SK-N-SH treated with all-trans-retinoic acid at 6 μM for 48 hours (cell line): ENCODE results near the gene SCGB1A1.

Experiments used
- ATAC-seq: fragments of 200-7000 bp; cut with Tn5 transposase; 3 replicates; pipeline ENCODE4 v1.9.1; 2020; ENCODE audit warnings: mild to moderate bottlenecking, moderate library complexity
- CSDC2 ChIP-seq: fragments of 250-450 bp; sonication (Bioruptor Pico); IDR thresholded peaks from 2 replicates; pipeline ENCODE4 v1.5.0; 2020; ENCODE audit warnings: mild to moderate bottlenecking, moderate library complexity
- ESRRG ChIP-seq: fragments of 250-450 bp; sonication (Bioruptor Pico); IDR thresholded peaks from 2 replicates; pipeline ENCODE4 v1.6.1; 2021; ENCODE audit warnings: mild to moderate bottlenecking
- GLIS3 ChIP-seq: fragments of 250-450 bp; sonication (Bioruptor Pico); IDR thresholded peaks from 2 replicates; pipeline ENCODE4 v1.5.0; 2020; ENCODE audit warnings: mild to moderate bottlenecking, moderate library complexity
- ISL1 ChIP-seq: fragments of 250-450 bp; sonication (Bioruptor Pico); IDR thresholded peaks from 2 replicates; pipeline ENCODE4 v2.1.2; 2022; ENCODE audit warnings: mild to moderate bottlenecking, moderate library complexity
- PPARA ChIP-seq: fragments of 250-450 bp; sonication (Bioruptor Pico); IDR thresholded peaks from 2 replicates; pipeline ENCODE4 v1.5.0; 2020; ENCODE audit warnings: mild to moderate bottlenecking, borderline replicate concordance
- RARB ChIP-seq: fragments of 250-450 bp; sonication (Bioruptor Pico); IDR thresholded peaks from 2 replicates; pipeline ENCODE4 v1.8.0; 2021; ENCODE audit warnings: mild to moderate bottlenecking, moderate library complexity
- SNAI2 ChIP-seq: fragments of 250-450 bp; sonication (Bioruptor Pico); IDR thresholded peaks from 2 replicates; pipeline ENCODE4 v1.5.0; 2020; ENCODE audit warnings: mild to moderate bottlenecking, moderate library complexity
- TCF4 ChIP-seq: fragments of 250-450 bp; sonication (Bioruptor Pico); IDR thresholded peaks from 2 replicates; pipeline ENCODE4 v1.8.0; 2021; ENCODE audit warnings: mild to moderate bottlenecking, moderate library complexity, borderline replicate concordance
- ZC3H10 ChIP-seq: fragments of 250-450 bp; sonication (Bioruptor Pico); IDR thresholded peaks from 2 replicates; pipeline ENCODE4 v1.5.1; 2021; ENCODE audit warnings: mild to moderate bottlenecking, moderate library complexity
- ZFP3 ChIP-seq: fragments of 250-450 bp; sonication (Bioruptor Pico); IDR thresholded peaks from 2 replicates; pipeline ENCODE4 v1.5.0; 2020; ENCODE audit warnings: mild to moderate bottlenecking, moderate library complexity
- ZFP30 ChIP-seq: fragments of 450-650 bp; formaldehyde crosslinking; IDR thresholded peaks from 2 replicates; pipeline ENCODE4 v1.5.0; 2022; ENCODE audit warnings: mild to moderate bottlenecking, moderate library complexity
- ZNF565 ChIP-seq: fragments of 450-650 bp; formaldehyde crosslinking; conservative IDR thresholded peaks from 2 replicates; pipeline ENCODE4 v1.5.0; 2020; ENCODE audit warnings: low read depth, mild to moderate bottlenecking, moderate library complexity
- ZNF70 ChIP-seq: fragments of 450-650 bp; formaldehyde crosslinking; IDR thresholded peaks from 2 replicates; pipeline ENCODE4 v1.5.0; 2020; ENCODE audit warnings: mild to moderate bottlenecking, moderate library complexity
- ZNF8 ChIP-seq: fragments of 450-650 bp; formaldehyde crosslinking; IDR thresholded peaks from 2 replicates; pipeline ENCODE4 v1.5.0; 2020; ENCODE audit warnings: mild to moderate bottlenecking, moderate library complexity
- TF ChIP-seq, protein P1 (sequence below): fragments of 250-450 bp; sonication (Bioruptor Pico); IDR thresholded peaks from 2 replicates; pipeline ENCODE4 v1.5.0; 2020; ENCODE audit warnings: mild to moderate bottlenecking, moderate library complexity
- TF ChIP-seq, protein P2 (sequence below): fragments of 250-450 bp; sonication (Bioruptor Pico); IDR thresholded peaks from 2 replicates; pipeline ENCODE4 v1.8.0; 2020; ENCODE audit warnings: mild to moderate bottlenecking, moderate library complexity, borderline replicate concordance
- TF ChIP-seq, protein P3 (sequence below): fragments of 250-450 bp; sonication (Bioruptor Pico); IDR thresholded peaks from 2 replicates; pipeline ENCODE4 v1.5.1; 2021; ENCODE audit warnings: mild to moderate bottlenecking, moderate library complexity
- TF ChIP-seq, protein P4 (sequence below): fragments of 250-450 bp; sonication (Bioruptor Pico); IDR thresholded peaks from 2 replicates; pipeline ENCODE4 v1.8.0; 2021; ENCODE audit warnings: low read depth, mild to moderate bottlenecking, moderate library complexity, borderline replicate concordance

Gene SCGB1A1

DNA sequence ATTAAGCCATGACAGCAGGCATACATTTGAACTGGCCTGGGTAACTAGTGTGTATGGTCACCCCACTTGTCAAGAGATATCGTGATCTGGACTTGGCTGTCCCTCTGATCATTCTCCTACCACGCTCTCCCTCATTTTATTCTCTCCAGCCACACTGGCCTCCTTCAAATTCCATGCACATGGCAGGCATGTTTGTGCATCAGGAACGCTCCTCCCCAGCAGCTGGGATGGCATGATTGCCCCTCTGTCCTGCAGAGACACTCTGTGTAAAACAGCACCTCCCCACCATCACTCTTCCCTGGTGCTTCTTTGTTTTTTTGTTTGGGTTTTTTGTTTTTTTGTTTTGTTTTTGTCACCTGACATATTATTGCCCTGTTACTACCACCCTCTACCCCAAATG is 31.5 kb upstream of the SCGB1A1 start:
- TF ChIP-seq, protein P1, sequence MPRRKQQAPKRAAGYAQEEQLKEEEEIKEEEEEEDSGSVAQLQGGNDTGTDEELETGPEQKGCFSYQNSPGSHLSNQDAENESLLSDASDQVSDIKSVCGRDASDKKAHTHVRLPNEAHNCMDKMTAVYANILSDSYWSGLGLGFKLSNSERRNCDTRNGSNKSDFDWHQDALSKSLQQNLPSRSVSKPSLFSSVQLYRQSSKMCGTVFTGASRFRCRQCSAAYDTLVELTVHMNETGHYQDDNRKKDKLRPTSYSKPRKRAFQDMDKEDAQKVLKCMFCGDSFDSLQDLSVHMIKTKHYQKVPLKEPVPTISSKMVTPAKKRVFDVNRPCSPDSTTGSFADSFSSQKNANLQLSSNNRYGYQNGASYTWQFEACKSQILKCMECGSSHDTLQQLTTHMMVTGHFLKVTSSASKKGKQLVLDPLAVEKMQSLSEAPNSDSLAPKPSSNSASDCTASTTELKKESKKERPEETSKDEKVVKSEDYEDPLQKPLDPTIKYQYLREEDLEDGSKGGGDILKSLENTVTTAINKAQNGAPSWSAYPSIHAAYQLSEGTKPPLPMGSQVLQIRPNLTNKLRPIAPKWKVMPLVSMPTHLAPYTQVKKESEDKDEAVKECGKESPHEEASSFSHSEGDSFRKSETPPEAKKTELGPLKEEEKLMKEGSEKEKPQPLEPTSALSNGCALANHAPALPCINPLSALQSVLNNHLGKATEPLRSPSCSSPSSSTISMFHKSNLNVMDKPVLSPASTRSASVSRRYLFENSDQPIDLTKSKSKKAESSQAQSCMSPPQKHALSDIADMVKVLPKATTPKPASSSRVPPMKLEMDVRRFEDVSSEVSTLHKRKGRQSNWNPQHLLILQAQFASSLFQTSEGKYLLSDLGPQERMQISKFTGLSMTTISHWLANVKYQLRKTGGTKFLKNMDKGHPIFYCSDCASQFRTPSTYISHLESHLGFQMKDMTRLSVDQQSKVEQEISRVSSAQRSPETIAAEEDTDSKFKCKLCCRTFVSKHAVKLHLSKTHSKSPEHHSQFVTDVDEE (CRISPR knock-in tag): no peak
- no peak for TF ChIP-seq ISL1 (CRISPR knock-in tag)
- TF ChIP-seq, protein P2, sequence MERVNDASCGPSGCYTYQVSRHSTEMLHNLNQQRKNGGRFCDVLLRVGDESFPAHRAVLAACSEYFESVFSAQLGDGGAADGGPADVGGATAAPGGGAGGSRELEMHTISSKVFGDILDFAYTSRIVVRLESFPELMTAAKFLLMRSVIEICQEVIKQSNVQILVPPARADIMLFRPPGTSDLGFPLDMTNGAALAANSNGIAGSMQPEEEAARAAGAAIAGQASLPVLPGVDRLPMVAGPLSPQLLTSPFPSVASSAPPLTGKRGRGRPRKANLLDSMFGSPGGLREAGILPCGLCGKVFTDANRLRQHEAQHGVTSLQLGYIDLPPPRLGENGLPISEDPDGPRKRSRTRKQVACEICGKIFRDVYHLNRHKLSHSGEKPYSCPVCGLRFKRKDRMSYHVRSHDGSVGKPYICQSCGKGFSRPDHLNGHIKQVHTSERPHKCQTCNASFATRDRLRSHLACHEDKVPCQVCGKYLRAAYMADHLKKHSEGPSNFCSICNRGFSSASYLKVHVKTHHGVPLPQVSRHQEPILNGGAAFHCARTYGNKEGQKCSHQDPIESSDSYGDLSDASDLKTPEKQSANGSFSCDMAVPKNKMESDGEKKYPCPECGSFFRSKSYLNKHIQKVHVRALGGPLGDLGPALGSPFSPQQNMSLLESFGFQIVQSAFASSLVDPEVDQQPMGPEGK (CRISPR knock-in tag): no peak
- no peak for TF ChIP-seq SNAI2 (CRISPR knock-in tag)
- no peak for TF ChIP-seq PPARA (CRISPR knock-in tag)
- TF ChIP-seq GLIS3 (CRISPR knock-in tag): no peak
- TF ChIP-seq, protein P3, sequence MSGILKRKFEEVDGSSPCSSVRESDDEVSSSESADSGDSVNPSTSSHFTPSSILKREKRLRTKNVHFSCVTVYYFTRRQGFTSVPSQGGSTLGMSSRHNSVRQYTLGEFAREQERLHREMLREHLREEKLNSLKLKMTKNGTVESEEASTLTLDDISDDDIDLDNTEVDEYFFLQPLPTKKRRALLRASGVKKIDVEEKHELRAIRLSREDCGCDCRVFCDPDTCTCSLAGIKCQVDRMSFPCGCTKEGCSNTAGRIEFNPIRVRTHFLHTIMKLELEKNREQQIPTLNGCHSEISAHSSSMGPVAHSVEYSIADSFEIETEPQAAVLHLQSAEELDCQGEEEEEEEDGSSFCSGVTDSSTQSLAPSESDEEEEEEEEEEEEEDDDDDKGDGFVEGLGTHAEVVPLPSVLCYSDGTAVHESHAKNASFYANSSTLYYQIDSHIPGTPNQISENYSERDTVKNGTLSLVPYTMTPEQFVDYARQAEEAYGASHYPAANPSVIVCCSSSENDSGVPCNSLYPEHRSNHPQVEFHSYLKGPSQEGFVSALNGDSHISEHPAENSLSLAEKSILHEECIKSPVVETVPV (CRISPR knock-in tag): no peak
- no peak for TF ChIP-seq RARB (CRISPR knock-in tag)
- no peak for TF ChIP-seq ZNF8 (CRISPR knock-in tag)
- TF ChIP-seq ZFP30 (CRISPR knock-in tag): no peak
- TF ChIP-seq ZC3H10 (CRISPR knock-in tag): no peak
- no peak for TF ChIP-seq ESRRG
- no peak for TF ChIP-seq ZFP3
- TF ChIP-seq, protein P4, sequence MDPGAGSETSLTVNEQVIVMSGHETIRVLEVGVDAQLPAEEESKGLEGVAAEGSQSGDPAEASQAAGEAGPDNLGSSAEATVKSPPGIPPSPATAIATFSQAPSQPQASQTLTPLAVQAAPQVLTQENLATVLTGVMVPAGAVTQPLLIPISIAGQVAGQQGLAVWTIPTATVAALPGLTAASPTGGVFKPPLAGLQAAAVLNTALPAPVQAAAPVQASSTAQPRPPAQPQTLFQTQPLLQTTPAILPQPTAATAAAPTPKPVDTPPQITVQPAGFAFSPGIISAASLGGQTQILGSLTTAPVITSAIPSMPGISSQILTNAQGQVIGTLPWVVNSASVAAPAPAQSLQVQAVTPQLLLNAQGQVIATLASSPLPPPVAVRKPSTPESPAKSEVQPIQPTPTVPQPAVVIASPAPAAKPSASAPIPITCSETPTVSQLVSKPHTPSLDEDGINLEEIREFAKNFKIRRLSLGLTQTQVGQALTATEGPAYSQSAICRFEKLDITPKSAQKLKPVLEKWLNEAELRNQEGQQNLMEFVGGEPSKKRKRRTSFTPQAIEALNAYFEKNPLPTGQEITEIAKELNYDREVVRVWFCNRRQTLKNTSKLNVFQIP (CRISPR knock-in tag): no peak
- TF ChIP-seq, all 23 proteins: peak for 0

DNA sequence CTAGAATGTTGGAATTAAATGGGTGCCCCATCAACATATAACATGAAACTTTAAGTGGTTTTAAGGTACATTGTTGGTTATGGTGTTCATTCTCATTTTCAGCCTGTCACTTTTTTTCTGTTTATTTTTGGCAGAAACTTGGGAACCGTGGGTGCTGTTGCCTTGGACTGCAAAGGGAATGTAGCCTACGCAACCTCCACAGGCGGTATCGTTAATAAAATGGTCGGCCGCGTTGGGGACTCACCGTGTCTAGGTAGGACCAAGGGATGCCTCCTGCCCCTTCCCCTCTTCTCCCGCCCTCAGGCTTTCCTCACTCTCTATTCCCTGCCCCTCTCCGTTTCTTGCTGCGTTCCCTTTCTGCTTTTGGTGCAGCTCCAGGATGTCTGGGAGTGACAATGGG is 29.8 kb upstream of the SCGB1A1 start:
- TF ChIP-seq ZFP3 (no peak), ISL1 (CRISPR knock-in tag) (no peak), CSDC2 (no peak), TCF4 (CRISPR knock-in tag) (no peak), ZNF565 (no peak), ZC3H10 (CRISPR knock-in tag) (no peak), ZNF70 (no peak), ZNF8 (CRISPR knock-in tag) (no peak)
- TF ChIP-seq, protein P1 (CRISPR knock-in tag): no peak
- TF ChIP-seq, protein P2 (CRISPR knock-in tag): no peak
- TF ChIP-seq, all 23 proteins: peak for 0
- no peak for ATAC-seq

More for the DNA sequence above, 31.5 kb upstream of the SCGB1A1 start:
- no peak for ATAC-seq
